Fibroblast of mammary gland (primary cell): ENCODE data around the gene PRRX2.
A peak's percentile ranks its signal among the peaks of the same experiment; 100 is the strongest.

Experiments used
- DNase-seq: peaks from one replicate; pipeline ENCODE4 v3.0.0-alpha.2; 2010; ENCODE audit warnings: low read depth
- H3K4me3 ChIP-seq: 2 replicates; pipeline ENCODE4 v1.5.1; 2011; ENCODE audit warnings: low read depth, mild to moderate bottlenecking, low read length, moderate library complexity; ENCODE audit not compliant: control insufficient read depth
- CTCF ChIP-seq: conservative IDR thresholded peaks from 2 replicates; pipeline ENCODE4 v1.5.1; 2011; ENCODE audit warnings: low read depth, low read length, inconsistent platforms; ENCODE audit not compliant: control insufficient read depth, insufficient read depth

Gene PRRX2

GRCh38 chr9:129676975-129677374, 11.5 kb downstream of the PRRX2 start:
- DNase-seq = peak; percentile 53
- no peak for TF ChIP-seq CTCF
- H3K4me3 ChIP-seq = no peak overlapping the region

GRCh38 chr9:129677456-129677855, 12.0 kb downstream of the PRRX2 start:
- no peak for TF ChIP-seq CTCF
- no peak for DNase-seq
- no peak overlapping the region for H3K4me3 ChIP-seq

GRCh38 chr9:129678844-129679243, 13.4 kb downstream of the PRRX2 start:
- TF ChIP-seq CTCF = no peak
- H3K4me3 ChIP-seq = no peak overlapping the region
- no peak for DNase-seq

GRCh38 chr9:129679537-129679936, 14.1 kb downstream of the PRRX2 start:
- no peak overlapping the region for H3K4me3 ChIP-seq
- no peak for TF ChIP-seq CTCF
- DNase-seq = no peak

GRCh38 chr9:129681924-129682323, 16.5 kb downstream of the PRRX2 start:
- no peak overlapping the region for H3K4me3 ChIP-seq
- no peak for DNase-seq
- no peak for TF ChIP-seq CTCF

- no peak overlapping the region for H3K4me3 ChIP-seq
- TF ChIP-seq CTCF = no peak
- DNase-seq = no peak
Measured at GRCh38 chr9:129682381-129682780, 16.9 kb downstream of the PRRX2 start.
